HK-2 (cell line): ENCODE data around the gene FBXL7.

Experiments
- DNase-seq: peaks from one replicate; pipeline ENCODE4 v3.0.0-alpha.2; 2018; ENCODE audit not compliant: unreplicated experiment

Gene FBXL7

DNA sequence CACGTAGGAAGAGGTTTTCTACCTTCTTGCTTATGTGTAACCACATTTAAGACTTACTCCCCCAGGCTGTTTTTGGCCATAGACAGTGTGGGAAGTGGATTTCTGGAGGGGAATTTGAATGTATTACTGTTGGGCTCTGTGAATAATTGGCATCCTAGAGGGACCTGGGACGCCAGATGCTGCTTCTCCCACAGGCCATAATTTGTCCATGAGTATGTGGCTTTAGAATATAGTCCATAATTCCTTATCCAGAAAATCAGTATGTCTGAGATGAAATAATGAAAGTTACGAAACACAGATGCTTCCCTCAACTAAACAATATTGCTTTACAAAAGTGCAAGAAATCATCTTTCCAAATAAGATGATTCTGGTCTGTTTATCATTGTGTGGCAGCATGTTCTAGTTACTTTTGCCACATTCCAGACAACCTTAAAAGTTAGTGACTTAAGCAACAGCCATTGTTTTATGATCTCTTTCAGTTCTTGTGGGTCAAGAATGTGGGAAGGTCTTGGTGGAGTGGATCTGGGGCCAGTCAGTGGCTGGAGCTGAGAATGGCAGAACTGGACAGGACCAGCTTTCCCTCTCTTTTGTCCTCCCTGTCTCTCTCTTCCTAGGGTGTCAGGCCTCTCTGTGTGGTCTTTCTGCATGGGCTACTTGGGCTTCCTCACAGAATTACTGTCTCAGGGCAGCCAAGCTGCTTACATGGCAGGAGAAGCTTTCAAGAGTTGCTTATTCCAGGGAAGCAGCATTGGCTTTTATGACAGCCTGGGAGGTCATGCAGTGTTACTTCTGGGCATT is 79.4 kb downstream of the FBXL7 start:
- DNase-seq, result no peak

DNA sequence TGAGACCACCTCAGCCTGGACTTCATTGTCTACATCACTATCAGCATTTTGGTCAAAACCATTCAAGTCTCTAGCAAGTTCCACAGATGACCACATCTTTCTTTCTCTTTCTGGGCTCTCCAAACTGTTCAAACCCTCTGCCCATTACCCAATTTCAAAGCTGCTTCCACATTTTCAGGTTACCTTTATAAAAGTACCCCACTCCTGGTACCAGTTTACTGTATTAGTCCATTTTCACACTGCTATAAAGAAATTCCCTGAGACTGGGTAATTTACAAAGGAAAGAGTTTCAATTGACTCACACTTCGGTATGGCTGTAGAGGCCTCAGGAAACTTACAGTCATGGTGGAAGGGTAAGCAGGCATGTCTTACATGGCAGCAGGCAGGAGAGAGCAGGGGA is 84.5 kb downstream of the FBXL7 start:
- no peak for DNase-seq

DNA sequence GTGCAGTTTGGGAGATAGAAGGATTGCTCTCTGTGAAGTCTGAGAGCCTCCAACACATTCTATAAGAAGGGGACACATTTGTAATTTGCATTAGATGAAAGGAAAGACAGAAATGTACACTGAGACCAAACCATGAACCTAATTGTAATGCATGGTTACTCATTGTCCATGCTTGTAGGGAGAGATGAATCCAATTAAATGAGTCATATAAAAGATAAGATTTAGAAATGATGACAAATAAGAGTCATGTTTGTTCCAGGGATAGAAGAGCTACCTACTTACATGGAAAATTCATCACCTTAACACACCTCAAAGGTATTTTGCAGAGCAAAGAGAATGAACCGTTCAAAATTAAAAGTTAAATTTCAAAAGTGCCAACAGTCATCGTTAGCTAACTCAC is 85.1 kb downstream of the FBXL7 start:
- no peak for DNase-seq

DNA sequence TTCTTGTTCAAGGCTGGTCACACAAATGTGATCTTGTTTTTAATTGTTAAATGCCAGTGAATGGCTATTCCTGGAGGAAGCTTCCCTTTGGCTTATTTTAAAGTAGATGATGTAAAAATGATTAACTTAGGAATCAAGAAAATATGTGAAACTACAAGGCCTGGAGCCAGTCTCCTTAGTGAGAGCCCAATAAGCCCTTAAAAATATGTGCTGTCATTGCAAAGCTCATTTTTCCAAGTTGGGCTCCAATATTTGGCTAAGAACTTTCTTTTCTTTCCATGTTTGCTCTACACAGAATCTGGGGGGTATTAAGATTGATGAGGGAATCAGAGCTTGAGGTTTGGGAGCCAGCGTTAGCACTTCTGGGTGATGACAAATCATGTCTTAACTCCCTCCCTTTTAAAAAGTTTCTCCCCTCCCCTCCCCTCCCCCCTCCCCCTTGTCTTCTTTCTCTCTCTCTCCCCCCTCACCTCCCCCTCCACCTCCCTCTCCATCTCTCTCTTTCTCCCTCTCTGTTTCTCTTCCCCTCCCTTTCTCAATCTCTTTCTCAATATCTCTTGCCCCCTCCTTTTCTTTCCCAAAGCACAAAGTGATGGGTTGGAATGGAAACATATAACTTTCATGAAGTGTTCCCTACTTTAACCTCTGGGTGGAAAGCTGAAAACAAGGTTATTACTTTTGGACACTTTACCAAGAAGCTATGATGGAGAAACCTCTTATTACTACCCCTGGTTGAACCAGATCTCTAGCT is 86.0 kb downstream of the FBXL7 start:
- DNase-seq, result no peak

DNA sequence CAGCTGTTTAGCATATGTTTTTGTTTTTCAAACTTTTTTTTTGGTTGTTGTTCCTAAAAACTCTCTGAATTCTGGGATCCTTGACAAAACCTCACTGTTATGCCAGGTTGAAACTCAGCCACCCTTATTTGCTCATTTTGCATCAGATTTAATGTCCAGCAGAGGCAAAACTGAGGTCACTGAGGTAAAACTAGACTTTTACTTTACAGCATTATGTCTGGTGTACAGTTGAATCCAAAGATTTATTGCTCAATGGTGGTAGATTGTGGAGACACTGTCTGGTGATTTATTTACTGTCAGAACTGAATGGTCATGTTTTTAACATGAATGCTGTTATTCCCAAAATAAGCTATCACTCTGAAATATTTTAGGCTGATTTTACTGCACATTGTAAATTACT is 87.9 kb downstream of the FBXL7 start:
- no peak for DNase-seq

DNA sequence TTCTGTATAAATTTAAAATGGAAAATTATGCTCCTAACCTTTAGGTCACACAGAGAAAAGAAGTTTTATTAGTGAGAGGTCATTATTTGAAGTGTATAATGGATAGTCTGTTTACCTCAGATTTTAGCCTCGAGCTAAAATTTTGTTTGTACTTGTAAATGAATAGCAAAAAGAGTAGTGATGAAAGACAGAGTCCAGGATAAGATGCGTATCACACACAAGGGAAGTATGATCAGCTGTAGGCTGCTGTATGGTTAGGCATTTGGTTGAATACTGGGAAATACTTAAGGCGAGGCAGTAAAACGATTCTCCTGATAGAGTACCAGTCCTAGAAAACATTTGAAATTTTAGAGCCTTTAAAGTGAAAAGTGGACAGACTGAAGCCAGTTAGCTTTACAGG is 92.7 kb downstream of the FBXL7 start:
- DNase-seq, result no peak

DNA sequence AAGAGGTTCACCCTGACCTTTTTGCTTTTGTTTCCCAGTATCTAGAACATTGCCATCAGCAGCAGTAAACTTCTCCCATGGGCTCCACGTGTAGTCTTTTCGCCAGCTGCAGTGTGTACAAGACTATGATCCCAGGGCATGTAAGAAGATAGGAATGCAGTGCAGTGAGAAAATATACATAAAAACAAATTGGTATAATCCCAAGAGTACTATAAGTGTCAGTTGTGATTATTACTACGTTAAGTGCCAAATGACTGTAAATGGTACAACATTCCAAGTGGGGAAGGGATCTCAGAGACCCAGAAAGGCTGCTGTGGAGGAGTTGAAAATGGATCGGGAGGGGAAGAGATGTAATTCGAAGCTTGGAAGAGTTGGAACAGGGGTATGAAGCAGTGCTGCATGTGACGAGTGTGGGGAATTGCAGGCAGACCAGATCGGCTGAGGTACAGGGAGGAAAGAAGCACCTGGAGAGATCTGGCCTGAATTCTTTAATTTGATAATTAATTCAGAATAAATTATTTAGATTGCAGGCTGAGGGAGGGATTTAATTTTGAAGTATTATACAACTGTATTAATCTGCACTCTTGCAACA is 95.1 kb downstream of the FBXL7 start:
- DNase-seq, result no peak

DNA sequence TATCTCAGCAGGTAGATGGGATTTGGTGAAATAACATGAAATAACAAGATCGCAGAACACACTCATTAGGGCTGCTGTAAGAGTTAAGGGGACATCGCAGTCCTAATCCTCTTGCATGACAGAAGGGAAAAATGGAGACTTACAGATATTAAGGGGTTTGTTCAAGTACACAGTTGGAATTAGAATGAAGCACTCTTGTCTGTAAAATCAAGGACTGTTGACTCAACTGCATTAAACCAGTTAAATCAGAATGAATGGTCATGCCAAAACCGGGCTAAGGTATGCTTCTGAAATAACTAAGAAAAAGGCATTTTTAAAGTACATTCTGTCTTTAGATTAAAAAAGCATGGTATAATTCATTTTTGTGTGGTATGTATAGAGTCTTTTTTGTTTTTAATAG is 95.9 kb downstream of the FBXL7 start:
- DNase-seq, result no peak

DNA sequence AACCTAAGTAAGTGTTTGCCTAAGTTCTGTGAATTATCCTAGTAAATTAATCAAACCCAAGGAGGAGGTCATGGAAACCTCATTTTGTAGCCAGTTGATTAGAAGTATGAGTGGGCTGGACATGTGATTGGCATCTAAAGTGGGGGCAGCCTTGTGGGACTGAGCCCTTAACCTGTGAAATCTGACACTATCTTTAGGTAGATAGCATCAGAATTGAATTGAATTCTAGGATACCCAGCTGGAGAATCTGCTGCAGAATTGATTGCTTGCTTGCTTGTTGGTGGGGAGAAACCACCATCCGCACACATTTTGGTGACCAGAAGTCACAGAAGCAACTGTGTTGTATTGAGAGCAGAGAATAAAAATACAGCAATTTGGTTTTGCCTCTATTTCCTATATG is 97.0 kb downstream of the FBXL7 start:
- no peak for DNase-seq

DNA sequence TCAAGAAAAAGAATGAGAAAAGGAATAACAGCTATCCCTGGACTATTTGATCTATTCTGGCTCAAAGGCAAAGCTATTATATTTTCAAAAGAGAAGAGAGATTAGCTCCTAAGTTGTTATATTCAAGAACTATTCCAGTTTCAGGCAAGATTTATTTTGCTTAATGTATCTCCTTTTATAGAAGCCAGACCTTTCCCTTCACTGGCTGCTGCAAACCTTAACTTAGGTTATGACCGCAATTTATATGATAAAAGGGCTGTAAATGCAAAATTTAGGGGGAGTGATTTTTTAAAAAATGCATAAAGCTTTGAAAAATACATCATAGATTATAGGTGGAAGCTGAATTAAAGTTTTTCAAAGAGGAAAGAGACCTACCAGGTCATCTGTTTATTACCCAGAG is 97.8 kb downstream of the FBXL7 start:
- no peak for DNase-seq

DNA sequence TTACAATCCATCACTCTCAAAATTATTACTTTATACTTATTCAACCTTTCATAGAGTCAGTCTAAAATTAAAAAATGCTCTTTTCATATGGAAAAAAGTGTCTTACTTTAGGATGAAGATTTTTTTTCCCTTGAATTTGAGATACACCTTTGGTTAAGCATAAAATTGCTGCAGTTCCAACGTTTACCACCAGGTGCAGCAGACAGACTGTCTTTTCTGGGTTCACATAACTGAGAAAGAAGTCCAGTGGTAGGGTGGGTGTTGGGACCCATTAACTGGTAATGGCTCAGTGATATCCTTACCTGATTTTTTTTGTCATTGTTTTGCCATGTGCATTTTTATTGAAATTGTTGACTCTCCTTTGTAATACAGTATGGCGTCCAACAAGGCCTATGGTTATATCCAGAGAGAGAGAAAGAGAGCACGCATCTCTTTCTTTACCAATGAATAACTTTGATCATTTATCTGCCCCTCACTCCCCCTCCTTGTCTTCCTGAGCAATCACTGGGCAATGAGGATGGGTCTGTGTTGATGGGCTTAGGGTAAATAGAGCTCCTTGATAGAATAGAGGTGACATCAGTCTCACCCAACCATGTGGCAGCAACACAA is 98.4 kb downstream of the FBXL7 start:
- DNase-seq, result no peak

DNA sequence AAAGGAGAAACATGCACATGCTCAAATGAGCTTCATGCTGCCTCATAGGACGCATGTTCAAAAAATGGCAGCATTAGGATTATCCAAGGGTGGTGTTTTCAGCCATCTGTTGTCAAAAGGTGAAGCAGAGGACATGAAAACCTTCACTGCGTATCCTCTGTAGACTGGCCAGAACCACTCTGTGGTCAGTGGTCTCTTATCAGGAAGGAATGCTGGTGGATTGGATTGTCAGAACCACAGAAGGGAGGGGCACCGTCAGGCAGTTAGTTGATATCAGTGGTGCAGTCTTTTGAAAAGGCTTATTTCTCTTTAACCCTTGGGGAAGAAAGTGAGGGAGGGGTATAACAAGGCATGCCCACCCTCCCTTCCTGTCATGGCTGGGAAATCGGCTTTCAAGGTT is 100.1 kb downstream of the FBXL7 start:
- no peak for DNase-seq

DNA sequence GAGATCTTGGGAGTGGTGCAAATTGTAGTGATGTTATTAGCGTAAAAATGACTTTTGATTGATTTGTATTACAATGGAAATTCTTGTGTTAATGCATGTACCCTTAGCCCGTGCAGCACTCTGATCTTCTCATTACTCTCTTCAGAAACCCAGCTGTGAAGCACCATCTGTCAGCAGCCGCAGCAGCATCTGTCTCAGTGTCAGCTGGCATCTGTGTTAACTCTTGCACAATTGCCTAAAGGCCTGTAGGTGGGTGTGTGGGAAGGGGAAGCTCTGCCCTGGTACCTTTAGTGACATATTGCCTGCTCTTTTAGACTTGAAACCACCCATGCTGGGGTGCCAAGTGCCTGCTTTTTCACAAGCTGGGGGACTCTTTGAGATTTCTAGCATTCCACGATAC is 101.3 kb downstream of the FBXL7 start:
- DNase-seq, result no peak

DNA sequence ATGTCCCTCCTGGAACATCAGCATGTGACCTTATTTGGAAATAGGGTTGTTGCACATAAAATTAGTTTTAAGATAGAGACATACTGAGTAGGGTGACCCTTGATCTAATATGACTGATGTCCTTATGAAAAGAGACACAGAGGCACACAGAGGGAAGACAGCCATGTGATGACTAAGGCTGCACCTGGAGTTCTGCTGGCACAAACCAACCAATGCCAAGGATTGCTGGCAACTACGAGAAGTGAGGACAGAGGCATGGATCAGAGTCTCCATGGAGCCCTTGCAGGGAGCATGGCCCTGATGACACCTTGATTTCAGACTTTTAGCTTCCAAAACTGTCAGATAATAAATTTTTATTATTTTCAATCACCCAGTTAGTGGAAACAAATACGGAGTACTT is 101.9 kb downstream of the FBXL7 start:
- DNase-seq, result no peak

DNA sequence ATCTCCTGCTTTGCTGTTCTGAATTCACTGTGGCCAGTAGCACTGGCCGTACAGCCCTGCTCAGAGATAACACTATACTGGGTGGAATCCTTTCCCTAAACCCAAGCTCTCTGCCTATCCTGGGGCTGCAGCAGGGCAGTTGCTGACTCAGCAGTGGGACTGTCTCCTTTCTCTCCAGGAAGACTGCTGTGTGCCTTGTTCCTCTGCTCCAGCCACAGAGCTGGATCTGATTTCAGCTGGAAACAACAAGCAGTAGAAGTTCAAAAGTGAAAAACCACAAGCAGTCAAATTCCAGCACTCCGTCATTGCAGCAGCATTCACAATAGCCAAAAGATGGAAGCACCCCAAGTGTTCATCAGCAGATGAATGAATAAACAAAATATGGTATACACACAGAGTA is 105.0 kb downstream of the FBXL7 start:
- no peak for DNase-seq

DNA sequence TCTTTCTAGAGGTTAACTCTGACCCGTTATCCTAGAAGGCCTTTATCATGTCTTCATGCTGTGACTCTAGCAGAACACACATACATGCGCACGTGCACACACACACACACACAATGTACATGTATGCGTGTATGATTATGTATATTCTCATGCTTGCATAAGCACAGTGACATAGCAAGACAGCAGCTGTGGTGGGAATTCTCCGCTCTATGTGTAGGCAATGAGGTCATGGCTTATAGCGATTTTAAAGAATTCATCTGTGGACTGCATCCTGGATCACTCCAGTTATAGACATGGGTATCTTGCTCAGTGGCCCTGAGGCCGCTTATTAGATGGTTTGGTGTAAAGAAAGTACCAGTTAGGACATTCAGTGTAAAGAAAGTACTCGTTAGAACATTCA is 106.2 kb downstream of the FBXL7 start:
- no peak for DNase-seq

DNA sequence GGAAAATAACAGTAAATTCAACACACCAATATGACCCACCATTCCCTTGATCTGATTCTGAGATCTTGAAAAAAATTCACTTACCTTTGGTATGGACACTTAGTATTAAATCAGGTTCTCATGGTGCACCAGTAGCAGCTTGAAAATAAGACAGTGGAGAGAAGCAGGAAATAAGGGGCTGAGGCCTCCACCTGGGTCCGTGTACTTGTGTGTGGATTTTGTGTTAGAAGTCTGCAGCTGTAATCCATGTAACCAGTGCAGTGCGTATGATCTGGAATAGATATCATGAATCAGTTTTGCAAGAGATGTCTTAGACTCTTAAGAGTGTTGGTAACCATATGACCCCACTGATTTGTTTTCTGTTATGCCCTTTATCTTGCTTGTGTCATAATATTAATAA is 107.1 kb downstream of the FBXL7 start:
- no peak for DNase-seq

DNA sequence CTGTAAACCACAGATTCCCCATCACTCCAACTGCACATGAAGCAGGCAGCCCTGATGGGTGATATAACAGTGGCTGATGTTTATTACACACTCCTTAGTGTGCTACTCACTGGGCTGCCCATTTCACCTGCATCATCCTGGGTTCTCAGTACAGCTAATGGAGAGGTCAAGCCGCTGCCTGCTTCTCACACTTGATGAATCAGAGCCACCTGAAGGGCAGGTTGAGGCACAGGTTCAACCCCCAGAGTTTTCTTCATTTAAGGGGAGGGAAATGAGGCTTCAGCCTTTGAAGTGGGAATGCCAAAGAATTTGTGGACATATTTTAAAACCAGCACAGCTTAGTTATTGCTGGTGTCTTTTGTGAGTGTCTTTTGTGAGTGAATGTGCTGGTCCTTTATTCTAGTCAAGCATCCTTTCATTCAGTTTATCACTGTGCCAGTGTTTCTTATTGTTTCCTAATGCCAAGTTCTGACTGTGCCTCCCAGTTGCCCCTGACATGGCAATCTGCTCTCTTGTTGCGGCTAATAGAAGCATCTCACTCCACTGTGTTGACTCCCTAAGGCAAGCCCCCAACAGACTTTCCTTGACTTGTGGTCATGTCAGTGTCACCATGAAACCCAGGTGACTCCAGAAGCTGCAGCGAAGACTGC is 109.2 kb downstream of the FBXL7 start:
- no peak for DNase-seq

DNA sequence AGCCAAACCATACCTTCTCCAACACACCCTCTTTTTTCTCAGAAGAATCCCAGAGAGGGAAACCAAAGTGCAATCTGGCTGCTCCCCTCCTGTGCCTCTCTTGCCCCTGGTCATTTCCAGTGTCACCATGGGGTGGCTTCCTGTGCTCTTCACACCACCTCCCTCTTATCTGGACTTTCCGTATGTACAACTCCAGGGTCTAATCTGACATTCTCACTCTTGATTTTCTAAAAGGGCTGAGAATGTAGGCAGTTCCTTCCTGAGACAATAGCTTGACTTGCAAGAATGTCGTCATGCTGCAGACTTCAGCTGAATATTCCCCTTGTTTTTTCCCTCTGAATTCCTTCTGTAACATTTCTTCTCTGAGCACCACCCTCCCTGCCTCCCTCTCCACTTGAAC is 110.2 kb downstream of the FBXL7 start:
- no peak for DNase-seq

DNA sequence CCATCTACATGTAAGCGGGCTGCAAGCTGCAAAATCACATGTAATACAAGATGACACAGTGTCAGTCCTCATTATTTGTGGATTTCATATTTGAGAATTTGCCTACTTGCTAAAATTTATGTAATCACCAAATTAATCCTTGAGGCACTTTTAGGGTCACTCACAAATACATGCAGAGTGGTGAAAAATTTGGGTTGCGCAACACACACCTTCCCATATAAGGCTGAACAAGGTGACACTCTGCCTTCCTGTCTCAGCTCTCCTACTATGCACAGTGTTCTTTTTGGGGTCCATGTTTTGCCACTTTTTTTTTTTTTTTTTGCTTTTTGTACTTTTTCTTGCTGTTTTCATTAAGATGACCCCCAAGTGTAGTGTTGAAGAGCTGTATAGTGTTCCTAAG is 111.0 kb downstream of the FBXL7 start:
- DNase-seq, result no peak

DNA sequence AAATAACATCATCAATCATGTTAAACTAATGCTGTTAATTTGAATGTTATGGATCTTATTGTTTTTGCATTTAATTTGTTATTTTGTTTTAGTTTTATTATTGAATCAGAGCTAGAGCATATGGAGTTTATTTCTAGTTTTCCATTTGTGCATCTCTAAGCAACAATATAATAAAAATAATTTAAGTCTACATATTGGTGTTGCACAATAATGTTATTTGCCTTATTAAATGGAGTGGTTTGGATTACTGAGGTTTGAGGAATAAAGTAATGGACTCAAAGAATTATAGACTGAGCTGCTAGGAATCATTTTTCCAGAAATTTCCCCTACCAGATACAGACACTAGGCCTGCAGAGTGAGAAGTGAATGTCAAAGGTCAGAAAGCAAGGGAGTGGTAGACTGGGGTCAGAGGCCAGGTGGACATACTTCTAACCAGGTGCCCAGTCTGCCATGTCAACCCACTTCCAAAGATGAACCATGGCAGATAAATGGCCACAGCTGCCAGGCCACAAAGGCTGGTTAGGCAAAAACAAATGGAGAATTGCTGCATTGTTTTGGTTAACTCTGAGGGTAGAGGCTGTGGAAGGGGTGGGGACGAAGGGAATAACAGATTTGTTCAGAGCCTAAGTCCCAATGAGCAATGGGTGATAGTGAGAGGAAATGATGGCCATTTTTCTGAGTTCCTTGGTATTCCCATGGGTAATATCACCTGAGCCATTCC is 113.1 kb downstream of the FBXL7 start:
- no peak for DNase-seq

DNA sequence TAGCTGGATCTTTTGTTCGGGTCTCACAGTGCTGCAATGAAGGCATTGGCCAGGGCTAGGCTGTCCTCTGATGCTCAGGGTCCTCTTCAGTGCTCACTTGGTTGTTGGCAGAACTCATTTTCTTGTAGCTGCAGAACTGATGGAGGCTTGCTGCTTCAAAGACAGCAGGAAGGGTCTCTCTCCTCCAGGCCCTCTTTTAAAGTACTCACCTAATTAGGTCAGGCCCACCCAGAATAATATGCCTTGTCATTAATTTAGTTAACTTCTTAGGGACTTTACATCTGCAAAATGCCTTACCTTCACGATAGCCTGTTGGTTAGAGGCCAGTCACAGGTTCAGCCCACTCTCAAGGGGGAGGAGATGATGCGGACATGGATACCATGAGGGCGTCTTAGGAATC is 114.7 kb downstream of the FBXL7 start:
- no peak for DNase-seq
